H54 (cell line): ENCODE results near the gene NDUFAF2.

Experiments
- DNase-seq: peaks from one replicate; pipeline ENCODE4 v3.0.0; 2011; ENCODE audit warnings: low spot score, mixed read lengths; ENCODE audit not compliant: insufficient read length
- FAIRE-seq: peaks from 3 replicates; lab custom pipeline; 2011; peaks lifted over from hg19 to GRCh38; lab: Jason Lieb, UNC
- POLR2A ChIP-seq: IDR thresholded peaks from 2 replicates; pipeline ENCODE4 v1.6.1; 2011; ENCODE audit warnings: low read depth, mild to moderate bottlenecking, low read length

Gene NDUFAF2

GRCh38 chr5:61047346-61047745, 102.3 kb downstream of the NDUFAF2 start:
- FAIRE-seq = peak; percentile 23
- no peak for TF ChIP-seq POLR2A

GRCh38 chr5:61048534-61048933, 103.5 kb downstream of the NDUFAF2 start:
- TF ChIP-seq POLR2A = no peak
- peak; percentile 99 for FAIRE-seq
- DNase-seq = peak; percentile 0

More at GRCh38 chr5:61047346-61047745, 102.3 kb downstream of the NDUFAF2 start:
- no peak for DNase-seq

- DNase-seq (no peak), FAIRE-seq (no peak)
- TF ChIP-seq POLR2A = no peak
These were observed 105.3 kb downstream of the NDUFAF2 start for GRCh38 chr5:61050292-61050691.

GRCh38 chr5:61051267-61051666, 106.3 kb downstream of the NDUFAF2 start:
- no peak for TF ChIP-seq POLR2A

GRCh38 chr5:61052882-61053281, 107.9 kb downstream of the NDUFAF2 start:
- DNase-seq (peak; percentile 4), FAIRE-seq (peak; percentile 99)
- no peak for TF ChIP-seq POLR2A

More at GRCh38 chr5:61051267-61051666, 106.3 kb downstream of the NDUFAF2 start:
- FAIRE-seq (peak; percentile 99), DNase-seq (no peak)

GRCh38 chr5:61053937-61054336, 108.9 kb downstream of the NDUFAF2 start:
- DNase-seq (no peak), FAIRE-seq (peak; percentile 93)
- no peak for TF ChIP-seq POLR2A

- TF ChIP-seq POLR2A = no peak
- FAIRE-seq = peak; percentile 90
- DNase-seq = peak; percentile 5
These were observed 110.5 kb downstream of the NDUFAF2 start for GRCh38 chr5:61055434-61056006.

GRCh38 chr5:61059499-61059898, 114.5 kb downstream of the NDUFAF2 start:
- no peak for TF ChIP-seq POLR2A
- FAIRE-seq (no peak), DNase-seq (no peak)

GRCh38 chr5:61069150-61069549, 124.1 kb downstream of the NDUFAF2 start:
- FAIRE-seq = no peak
- no peak for DNase-seq
- no peak for TF ChIP-seq POLR2A

GRCh38 chr5:61071526-61071925, 126.5 kb downstream of the NDUFAF2 start:
- DNase-seq (no peak), FAIRE-seq (no peak)
- TF ChIP-seq POLR2A = no peak

GRCh38 chr5:61076626-61077025, 131.6 kb downstream of the NDUFAF2 start:
- DNase-seq (no peak), FAIRE-seq (no peak)
- TF ChIP-seq POLR2A = no peak

- TF ChIP-seq POLR2A = no peak
- no peak for FAIRE-seq
- no peak for DNase-seq
These were observed 136.7 kb downstream of the NDUFAF2 start for GRCh38 chr5:61081741-61082140.

GRCh38 chr5:61082516-61083280, 137.7 kb downstream of the NDUFAF2 start:
- TF ChIP-seq POLR2A = no peak
- DNase-seq (no peak), FAIRE-seq (peak; percentile 52)

- FAIRE-seq = no peak
- no peak for TF ChIP-seq POLR2A
- no peak for DNase-seq
These were observed 139.7 kb downstream of the NDUFAF2 start for GRCh38 chr5:61084658-61085057.

GRCh38 chr5:61085885-61086284, 140.9 kb downstream of the NDUFAF2 start:
- TF ChIP-seq POLR2A = no peak
- DNase-seq (no peak), FAIRE-seq (no peak)
